ENCODE data around the gene PACRG. TPM values are rescaled to one million over a fixed set of nuclear protein-coding genes. Genes with fewer than 3 reads are reported as not detected.
"Not testable (repeated sequence)": the region's sequence is repeated elsewhere in the genome, so short reads cannot be mapped to it uniquely, and the experiment has no call there.

PACRG gene
- total RNA-seq, 2 experiments from 2014 or later: not detected

DNA sequence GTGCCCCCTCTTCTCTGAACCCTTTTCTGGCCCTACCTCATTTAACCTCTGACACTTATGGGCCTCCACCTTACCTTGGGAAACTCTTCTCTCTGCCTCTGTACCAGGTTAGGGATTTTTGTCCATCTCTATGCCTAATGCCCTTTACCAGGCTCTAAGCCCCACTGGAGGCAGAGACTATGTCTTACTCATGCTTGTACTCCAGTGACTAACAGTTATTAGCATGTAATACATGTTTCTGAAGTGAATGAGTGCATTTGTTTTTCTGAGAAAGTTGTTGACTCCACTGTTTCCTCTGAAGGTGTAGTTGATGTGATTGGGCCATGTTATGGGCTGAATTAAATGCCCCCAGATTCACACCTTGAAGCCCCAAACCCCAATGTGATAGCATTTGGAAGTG is 234.3 kb downstream of the PACRG start:
- intact Hi-C loops (cut with DNase I, micrococcal nuclease): no loop called here
- DNase-seq (no peak), ATAC-seq (no peak)
- ChIA-PET POLR2A (no interaction called here), CTCF (interaction anchor here (0.6 kb wide), 1 partner anchor 44 kb away, joined by 3 read pairs; no protein-coding TSS in a partner anchor)
- H3K4me1 Mint-ChIP-seq: no peaks in the 10 kb centered on the region
- no peaks in the 10 kb centered on the region for H3K27me3 Mint-ChIP-seq
- H3K4me3 Mint-ChIP-seq: no peak overlapping the region
- H3K36me3 Mint-ChIP-seq (ENCODE audit: low read depth): no peaks in the 10 kb centered on the region
- no peak overlapping the region for H3K27ac Mint-ChIP-seq
- H3K9me3 Mint-ChIP-seq (ENCODE audit: low read depth): peaks cover 27% of the 10 kb centered on the region

DNA sequence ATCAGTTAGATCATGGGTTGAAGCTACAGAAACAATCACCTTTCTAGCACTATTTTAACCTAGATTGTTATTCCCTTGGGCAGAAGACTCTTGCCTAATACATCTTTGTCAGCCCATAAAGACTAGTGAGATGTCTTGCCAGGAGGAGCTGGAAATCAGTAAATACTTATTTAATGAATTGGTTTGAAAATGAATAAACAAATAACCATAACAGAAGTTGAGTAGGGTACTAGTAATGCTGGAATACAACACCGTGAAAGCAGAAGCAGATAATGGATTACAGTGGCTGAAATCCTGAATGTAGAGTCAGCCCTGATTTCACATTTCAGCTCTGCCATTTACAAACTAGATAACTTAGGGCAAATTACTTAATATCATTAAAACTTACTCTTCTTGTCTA is 236.1 kb downstream of the PACRG start:
- DNase-seq (no peak), ATAC-seq (no peak)
- Mint-ChIP-seq H3K4me3 (no peak overlapping the region), H3K9me3 (ENCODE audit: low read depth) (peaks cover 26% of the 10 kb centered on the region), H3K27ac (no peak overlapping the region), H3K27me3 (no peaks in the 10 kb centered on the region), H3K4me1 (no peaks in the 10 kb centered on the region), H3K36me3 (ENCODE audit: low read depth) (no peaks in the 10 kb centered on the region)
- ChIA-PET CTCF (no interaction called here), POLR2A (no interaction called here)
- intact Hi-C loops (cut with DNase I, micrococcal nuclease): no loop called here

DNA sequence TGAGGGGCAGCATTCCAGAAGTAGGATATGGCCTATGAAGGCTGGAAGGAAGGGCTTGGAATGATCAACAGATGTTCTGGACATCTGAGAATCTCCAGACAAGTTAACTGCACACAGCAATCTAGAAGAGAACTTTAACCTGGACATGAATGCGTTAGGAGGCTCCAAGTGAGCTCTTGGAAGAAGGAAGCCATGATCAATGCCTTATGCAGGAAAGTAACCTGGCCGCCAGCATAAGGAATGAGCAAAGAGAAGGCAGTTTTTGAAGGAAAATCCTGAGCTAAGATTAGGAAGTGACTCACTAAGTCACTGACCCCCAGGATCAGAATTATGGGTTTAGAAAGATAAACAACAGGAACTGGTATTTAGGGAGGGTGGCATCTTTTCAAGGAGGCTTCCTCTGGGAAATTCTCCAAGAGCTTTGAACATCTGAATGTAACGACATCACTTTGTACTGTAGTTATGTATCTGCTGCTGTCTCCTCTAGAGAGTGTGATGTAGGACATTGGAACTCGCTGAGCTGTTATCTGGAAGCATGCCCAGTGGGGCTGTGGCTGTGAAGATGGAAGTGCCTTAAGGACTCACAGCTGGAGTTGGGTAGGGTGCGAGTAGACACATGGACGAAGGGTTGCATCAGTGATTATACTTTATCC is 236.8 kb downstream of the PACRG start:
- DNase-seq (no peak), ATAC-seq (no peak)
- Mint-ChIP-seq H3K4me1 (no peaks in the 10 kb centered on the region), H3K9me3 (ENCODE audit: low read depth) (peaks cover 22% of the 10 kb centered on the region), H3K27ac (no peak overlapping the region), H3K27me3 (no peaks in the 10 kb centered on the region), H3K4me3 (no peak overlapping the region), H3K36me3 (ENCODE audit: low read depth) (no peaks in the 10 kb centered on the region)
- POLR2A ChIA-PET: no interaction called here
- intact Hi-C loops (cut with DNase I, micrococcal nuclease): no loop called here
- CTCF ChIA-PET: no interaction called here

DNA sequence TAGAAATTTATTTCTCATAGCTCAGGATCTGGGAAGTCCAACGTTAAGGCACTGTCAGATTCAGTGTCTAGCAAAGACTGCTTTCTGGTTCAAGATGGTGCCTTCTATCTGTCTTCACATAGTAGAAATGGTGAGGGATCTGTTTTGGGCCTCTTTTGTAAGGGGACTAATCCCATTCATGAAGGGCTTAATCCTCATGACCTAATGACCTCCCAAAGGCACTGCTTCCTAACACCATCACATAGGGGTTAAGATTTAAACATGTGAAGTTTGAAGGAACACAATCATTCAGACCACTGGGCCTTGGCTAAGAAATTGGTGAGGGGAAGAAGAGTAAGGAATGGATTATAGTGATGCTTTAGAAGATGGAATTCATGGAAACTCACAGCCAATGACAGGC is 237.6 kb downstream of the PACRG start:
- peaks cover 19% of the 10 kb centered on the region for H3K9me3 Mint-ChIP-seq (ENCODE audit: low read depth)
- H3K4me1 Mint-ChIP-seq: no peaks in the 10 kb centered on the region
- ChIA-PET POLR2A (no interaction called here), CTCF (no interaction called here)
- H3K27me3 Mint-ChIP-seq: no peaks in the 10 kb centered on the region
- DNase-seq: no peak
- no peak overlapping the region for H3K27ac Mint-ChIP-seq
- no peaks in the 10 kb centered on the region for H3K36me3 Mint-ChIP-seq (ENCODE audit: low read depth)
- ATAC-seq: no peak
- H3K4me3 Mint-ChIP-seq: no peak overlapping the region
- intact Hi-C loops (cut with DNase I, micrococcal nuclease): no loop called here

DNA sequence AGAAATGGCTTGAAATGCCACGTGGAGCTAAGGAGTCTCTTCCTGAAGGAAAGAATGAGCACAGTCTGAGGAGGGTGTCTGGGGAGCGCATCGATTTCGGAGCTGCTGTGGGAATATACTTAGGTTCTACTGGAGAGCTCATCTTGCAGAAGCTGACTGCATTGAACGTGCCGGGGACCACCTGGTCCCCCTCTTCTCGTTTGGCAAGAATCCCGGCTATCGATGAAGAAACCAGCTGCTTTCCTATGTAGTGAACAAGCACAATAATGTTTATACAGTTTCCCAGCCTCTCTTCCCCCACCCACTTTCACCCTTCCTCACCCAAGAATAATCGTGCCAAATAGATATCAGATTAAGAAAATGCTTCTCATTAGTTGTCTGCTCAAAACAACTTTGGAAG is 242.5 kb downstream of the PACRG start:
- Mint-ChIP-seq H3K9me3 (ENCODE audit: low read depth) (peaks cover 26% of the 10 kb centered on the region), H3K4me3 (no peak overlapping the region), H3K36me3 (ENCODE audit: low read depth) (no peaks in the 10 kb centered on the region), H3K4me1 (no peaks in the 10 kb centered on the region), H3K27me3 (no peaks in the 10 kb centered on the region), H3K27ac (no peak overlapping the region)
- ChIA-PET POLR2A (no interaction called here), CTCF (interaction anchor here (0.8 kb wide), 1 partner anchor 47 kb away, joined by 3 read pairs; no protein-coding TSS in a partner anchor)
- no peak for ATAC-seq
- DNase-seq: no peak
- intact Hi-C loops (cut with DNase I, micrococcal nuclease): no loop called here

DNA sequence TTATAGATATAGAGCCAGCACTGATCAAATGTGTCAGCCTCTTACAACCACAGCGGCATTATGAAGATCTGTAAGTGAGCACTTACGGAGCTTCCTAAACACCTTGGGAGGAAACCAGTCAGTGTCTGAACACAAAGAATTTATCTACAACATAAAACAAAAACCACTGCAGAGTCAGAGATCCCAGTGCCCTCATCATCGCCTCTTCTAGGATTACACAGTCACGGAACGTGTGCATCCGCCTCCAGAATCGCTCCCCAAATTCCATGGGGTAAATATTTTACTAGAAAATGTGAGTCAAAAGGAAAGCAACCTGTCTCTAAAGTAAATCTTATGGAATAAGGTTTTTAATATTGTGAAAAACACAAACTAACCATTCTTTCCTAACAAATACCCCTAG is 243.6 kb downstream of the PACRG start:
- intact Hi-C loops (cut with DNase I, micrococcal nuclease): no loop called here
- Mint-ChIP-seq H3K4me1 (no peaks in the 10 kb centered on the region), H3K27me3 (no peaks in the 10 kb centered on the region), H3K9me3 (ENCODE audit: low read depth) (peaks cover 22% of the 10 kb centered on the region), H3K27ac (no peak overlapping the region), H3K4me3 (no peak overlapping the region), H3K36me3 (ENCODE audit: low read depth) (no peaks in the 10 kb centered on the region)
- POLR2A ChIA-PET: no interaction called here
- ATAC-seq (no peak), DNase-seq (no peak)
- CTCF ChIA-PET: no interaction called here

DNA sequence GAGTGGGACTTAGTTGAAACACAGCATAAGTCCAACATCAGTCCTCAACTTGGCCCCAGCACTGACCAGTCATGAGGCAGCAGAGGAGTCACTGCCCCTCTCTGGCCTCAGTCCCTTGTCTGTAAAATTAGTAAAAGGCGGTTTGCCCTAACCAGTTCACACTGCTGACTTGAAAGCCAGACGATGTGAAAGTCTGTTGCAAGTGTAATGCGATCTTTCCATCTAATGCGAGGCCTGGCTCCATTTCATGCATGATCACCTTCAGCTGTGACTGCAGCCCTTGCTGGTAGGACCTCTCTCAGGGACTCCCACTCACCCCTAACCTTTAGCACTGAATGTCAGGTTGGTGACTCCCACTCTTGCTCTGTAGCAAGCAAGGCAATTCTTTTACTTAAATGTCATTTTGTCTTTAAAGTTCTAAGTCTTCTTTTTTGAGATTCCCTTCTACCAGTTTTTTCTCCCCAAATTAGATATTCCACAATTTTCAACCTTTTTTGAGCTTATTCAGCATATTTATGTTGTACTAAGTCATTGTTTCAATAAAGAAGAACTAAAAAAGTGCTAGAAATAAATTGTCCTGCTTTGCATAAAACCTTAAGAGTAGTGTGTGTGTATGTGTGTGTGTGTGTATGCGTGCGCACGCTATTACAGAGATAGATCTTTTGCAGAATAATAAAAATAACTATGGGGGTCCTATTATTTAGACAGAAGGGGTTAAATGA is 245.5 kb downstream of the PACRG start:
- H3K4me1 Mint-ChIP-seq: no peaks in the 10 kb centered on the region
- H3K27me3 Mint-ChIP-seq: no peaks in the 10 kb centered on the region
- POLR2A ChIA-PET: no interaction called here
- ATAC-seq (no peak), DNase-seq (no peak)
- H3K36me3 Mint-ChIP-seq (ENCODE audit: low read depth): no peaks in the 10 kb centered on the region
- intact Hi-C loops (cut with DNase I, micrococcal nuclease): no loop called here
- CTCF ChIA-PET: no interaction called here
- H3K4me3 Mint-ChIP-seq: no peak overlapping the region
- H3K9me3 Mint-ChIP-seq (ENCODE audit: low read depth): peaks cover 22% of the 10 kb centered on the region
- H3K27ac Mint-ChIP-seq: no peak overlapping the region

DNA sequence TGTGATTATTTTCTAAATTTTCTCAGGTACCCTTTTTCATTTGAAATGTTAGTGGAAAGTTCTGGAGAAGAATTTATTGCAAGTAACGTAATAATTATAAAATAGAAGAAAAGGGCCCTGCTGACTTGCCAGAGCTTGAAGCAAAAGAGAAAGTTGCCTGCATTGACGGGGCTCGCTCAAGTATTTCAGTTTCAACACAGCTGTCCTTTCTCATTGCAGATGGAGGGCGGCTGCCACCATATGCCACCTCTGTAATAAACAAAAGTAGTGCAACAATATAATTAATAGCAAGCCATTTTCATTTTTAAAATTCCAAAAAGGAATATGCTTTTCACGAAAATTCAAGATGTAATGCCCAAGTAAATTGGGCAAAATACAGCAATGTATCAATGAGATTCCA is 246.2 kb downstream of the PACRG start:
- intact Hi-C loops (cut with DNase I, micrococcal nuclease): no loop called here
- Mint-ChIP-seq H3K4me3 (no peak overlapping the region), H3K9me3 (ENCODE audit: low read depth) (peaks cover 22% of the 10 kb centered on the region), H3K36me3 (ENCODE audit: low read depth) (no peaks in the 10 kb centered on the region), H3K27me3 (no peaks in the 10 kb centered on the region), H3K27ac (no peak overlapping the region), H3K4me1 (no peaks in the 10 kb centered on the region)
- ChIA-PET POLR2A (no interaction called here), CTCF (no interaction called here)
- DNase-seq (no peak), ATAC-seq (no peak)

DNA sequence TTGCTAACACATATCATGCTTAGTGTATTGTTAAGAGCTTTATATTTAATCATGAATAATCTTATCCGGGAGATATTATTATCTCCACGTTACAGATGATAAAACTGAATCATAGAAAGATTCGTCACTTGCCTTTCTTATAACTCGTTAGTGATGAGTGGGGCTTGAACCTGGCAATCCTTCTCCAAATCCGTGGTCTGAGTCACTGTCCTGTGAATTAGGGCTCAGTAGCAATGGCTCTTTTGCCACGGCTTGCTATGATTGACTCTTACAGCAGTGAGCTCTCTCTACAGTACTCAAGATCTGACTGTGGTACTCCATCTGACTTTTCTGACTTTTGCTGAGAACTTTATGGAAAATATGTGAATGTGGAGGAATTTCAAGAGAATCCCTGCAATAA is 246.9 kb downstream of the PACRG start:
- Mint-ChIP-seq H3K27me3 (no peaks in the 10 kb centered on the region), H3K4me1 (no peaks in the 10 kb centered on the region), H3K36me3 (ENCODE audit: low read depth) (no peaks in the 10 kb centered on the region), H3K4me3 (no peak overlapping the region), H3K27ac (no peak overlapping the region), H3K9me3 (ENCODE audit: low read depth) (peaks cover 19% of the 10 kb centered on the region)
- DNase-seq: no peak
- ChIA-PET POLR2A (no interaction called here), CTCF (no interaction called here)
- no peak for ATAC-seq
- intact Hi-C loops (cut with DNase I, micrococcal nuclease): no loop called here

DNA sequence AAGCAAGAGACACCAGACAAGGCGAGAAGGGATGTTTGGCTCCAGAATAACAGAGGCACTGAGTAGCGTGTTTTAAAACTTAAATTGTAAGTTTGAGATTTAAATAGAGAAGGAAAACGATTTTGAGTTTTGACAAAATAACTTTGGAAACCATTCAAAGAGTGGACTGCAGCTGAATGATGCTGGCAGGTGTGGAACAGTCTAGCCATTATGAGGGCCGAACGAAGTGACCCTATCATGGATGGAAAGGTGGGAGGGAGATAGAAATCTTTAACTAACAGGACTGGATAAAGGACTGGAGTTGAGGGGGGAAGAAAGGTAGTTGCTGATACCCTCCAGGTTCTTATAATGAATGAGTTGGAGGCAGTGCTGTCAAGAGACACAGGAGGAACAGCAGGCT is 248.4 kb downstream of the PACRG start:
- Mint-ChIP-seq H3K27me3 (no peaks in the 10 kb centered on the region), H3K4me1 (no peaks in the 10 kb centered on the region), H3K9me3 (ENCODE audit: low read depth) (peaks cover 21% of the 10 kb centered on the region), H3K36me3 (ENCODE audit: low read depth) (no peaks in the 10 kb centered on the region), H3K27ac (no peak overlapping the region), H3K4me3 (no peak overlapping the region)
- ChIA-PET CTCF (no interaction called here), POLR2A (no interaction called here)
- ATAC-seq (no peak), DNase-seq (no peak)
- intact Hi-C loops (cut with DNase I, micrococcal nuclease): no loop called here

DNA sequence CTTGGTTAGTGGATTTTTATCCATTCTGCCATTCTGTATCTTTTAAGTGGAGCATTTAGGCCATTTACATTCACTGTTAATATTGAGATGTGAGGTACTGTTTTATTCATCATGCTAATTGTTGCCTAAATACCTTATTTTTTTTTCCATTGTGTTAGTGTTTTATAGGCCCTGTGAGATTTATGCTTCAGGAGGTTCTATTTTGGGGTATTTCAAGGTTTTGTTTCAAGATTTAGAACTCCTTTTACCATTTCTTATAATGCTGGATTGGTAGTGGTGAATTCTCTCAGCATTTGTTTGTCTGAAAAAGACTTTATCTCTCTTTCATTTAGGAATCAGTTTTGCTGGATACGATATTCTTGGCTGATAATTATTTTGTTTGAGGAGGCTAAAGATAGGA is 255.5 kb downstream of the PACRG start:
- H3K36me3 Mint-ChIP-seq (ENCODE audit: low read depth); ATAC-seq; intact Hi-C loops (cut with DNase I, micrococcal nuclease); H3K4me1 Mint-ChIP-seq; H3K27me3 Mint-ChIP-seq; DNase-seq; H3K27ac Mint-ChIP-seq; POLR2A ChIA-PET; CTCF ChIA-PET; H3K4me3 Mint-ChIP-seq: not testable (repeated sequence)
- H3K9me3 Mint-ChIP-seq (ENCODE audit: low read depth): peaks cover 31% of the 10 kb centered on the region

DNA sequence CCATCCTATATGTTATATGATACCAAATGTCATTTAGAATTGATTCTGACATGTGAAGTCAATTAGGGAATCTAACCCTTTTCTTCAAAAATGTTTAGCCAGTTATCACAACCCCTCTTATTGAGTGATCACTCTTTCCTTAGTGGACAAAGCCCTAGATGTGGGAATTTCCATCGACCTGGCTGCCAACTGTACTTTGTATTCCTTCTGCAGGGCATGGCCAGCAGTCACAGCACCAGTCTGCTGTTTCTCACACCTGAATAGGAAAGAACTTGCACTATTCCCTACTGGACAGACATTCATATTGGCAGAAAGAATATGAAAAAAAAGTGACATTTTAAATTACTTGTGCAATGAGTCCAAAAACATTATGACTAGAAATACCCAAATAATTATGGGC is 271.0 kb downstream of the PACRG start:
- no peaks in the 10 kb centered on the region for H3K4me1 Mint-ChIP-seq
- ATAC-seq: no peak
- no peak overlapping the region for H3K27ac Mint-ChIP-seq
- peaks cover 20% of the 10 kb centered on the region for H3K9me3 Mint-ChIP-seq (ENCODE audit: low read depth)
- POLR2A ChIA-PET: no interaction called here
- H3K4me3 Mint-ChIP-seq: no peak overlapping the region
- CTCF ChIA-PET: no interaction called here
- no peak for DNase-seq
- no peaks in the 10 kb centered on the region for H3K27me3 Mint-ChIP-seq
- H3K36me3 Mint-ChIP-seq (ENCODE audit: low read depth): no peaks in the 10 kb centered on the region
- intact Hi-C loops (cut with DNase I, micrococcal nuclease): no loop called here
